ENCODE measurements around the gene GKAP1.

DNA sequence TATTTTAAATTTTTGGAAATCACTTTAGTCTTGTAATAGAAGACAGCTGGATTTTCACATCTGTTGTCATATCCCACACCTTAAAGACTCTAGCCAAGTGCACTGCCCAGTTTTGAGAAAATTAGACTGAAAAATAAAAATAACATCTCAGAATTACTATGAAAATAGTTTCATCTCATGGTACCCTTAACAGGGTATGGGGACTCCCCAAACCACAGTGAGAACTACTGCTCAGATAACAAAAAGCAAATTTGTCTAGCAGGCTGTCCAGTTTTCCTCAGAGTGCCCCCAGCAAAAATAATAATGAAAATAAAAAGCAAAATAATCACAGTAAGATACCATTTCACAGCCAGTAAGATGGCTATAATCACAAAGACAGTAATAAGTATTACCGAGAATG lies 116.3 kb downstream of the GKAP1 start:
- no peak for TF ChIP-seq POLR2AphosphoS5 (IDR thresholded peaks at IDR 0.05; ENCODE audit: borderline replicate concordance, low read depth, low read length)
- TF ChIP-seq EZH2 (IDR thresholded peaks at IDR 0.05), result no peak

All from SK-N-MC (cell line).